ENCODE measurements around the gene RHOB. TPM values are rescaled to one million over a fixed set of nuclear protein-coding genes. Genes with fewer than 3 reads are reported as not detected.
"Not testable (repeated sequence)": the region's sequence is repeated elsewhere in the genome, so short reads cannot be mapped to it uniquely, and the experiment has no call there.

RHOB gene
- total RNA-seq, 1 experiment from 2014 or later = 92.2 TPM

DNA sequence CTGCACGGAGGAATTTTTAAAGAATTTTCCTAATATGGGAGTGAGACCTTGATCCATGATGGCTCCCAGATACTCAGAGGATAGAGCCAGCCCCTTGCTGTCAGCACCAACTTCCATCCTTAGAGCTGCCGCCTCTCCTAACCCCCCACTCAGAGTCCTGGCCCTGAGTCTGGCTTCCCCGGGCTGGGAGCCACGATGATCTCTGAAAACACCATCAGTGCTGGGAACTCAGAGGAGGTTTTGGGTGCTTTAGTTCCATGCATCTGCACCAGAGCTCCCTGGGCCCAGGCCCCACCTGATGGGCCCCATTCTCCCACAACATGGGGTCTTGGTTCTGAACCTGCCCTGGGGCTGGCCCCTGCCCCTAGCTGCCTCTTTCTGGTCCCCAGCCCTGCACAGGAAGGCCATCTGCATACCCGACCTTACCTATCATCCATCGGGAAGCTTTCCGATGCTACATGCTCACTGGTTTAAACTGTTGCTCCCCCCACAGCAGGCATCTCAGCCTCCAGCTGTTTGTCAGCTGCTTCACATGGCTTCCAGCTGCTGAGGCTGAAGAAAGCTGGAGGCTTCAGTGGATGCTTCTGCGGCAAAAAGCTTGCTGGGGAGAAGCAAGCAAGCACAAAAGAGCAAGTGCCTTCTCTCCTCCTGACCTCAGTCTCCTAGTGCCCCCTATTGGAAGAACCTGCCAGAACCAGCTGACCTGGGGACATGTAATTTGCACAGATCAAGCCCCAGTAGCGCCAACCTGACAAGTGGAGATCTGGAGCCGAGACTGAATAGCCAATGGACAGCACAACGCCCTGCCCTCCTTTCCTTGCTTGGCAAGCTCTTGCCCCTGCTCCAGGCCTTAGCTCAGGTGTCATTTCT, 24.2 kb upstream of the RHOB start:
- peak; percentile 71 for DNase-seq (ENCODE audit: low read depth)

DNA sequence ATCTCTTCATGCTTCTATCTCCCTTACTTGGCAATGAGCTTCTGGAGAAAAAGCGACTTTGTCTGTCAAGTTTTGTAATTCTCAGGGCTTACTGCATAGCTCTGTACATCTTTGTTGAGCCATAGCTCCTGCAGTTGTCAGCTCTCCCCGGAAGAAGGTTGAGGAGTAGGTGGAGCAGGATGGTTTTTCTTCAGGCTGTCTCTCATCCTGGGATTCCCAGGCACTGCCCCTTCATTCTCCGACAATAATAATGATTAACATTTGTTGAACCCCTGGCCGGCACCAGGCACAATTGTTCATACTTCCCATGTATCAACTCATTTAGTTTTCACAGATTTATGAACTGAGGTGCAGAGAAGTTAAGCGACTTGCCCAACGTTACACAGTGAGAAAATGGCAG, 23.5 kb upstream of the RHOB start:
- no peak for DNase-seq (ENCODE audit: low read depth)

DNA sequence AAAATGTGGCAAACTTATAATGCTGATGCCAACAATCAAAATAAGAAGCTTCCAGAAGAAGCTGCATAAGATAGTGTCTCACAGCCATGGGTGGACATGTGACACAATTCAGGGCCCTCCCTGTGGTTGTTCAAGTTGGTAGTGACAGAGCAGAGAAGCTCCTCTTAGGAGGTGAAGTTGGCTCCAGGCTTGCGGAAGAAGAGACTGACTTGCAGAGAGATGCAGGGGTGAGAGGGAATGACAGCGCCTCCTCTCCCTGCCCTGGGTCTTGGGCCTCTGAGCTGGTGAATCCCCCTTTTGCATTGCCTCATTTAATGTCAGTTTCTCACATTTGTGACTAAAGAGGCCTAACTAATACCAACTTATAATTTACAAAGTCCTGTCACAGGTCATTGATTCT, 23.0 kb upstream of the RHOB start:
- no peak for DNase-seq (ENCODE audit: low read depth)

DNA sequence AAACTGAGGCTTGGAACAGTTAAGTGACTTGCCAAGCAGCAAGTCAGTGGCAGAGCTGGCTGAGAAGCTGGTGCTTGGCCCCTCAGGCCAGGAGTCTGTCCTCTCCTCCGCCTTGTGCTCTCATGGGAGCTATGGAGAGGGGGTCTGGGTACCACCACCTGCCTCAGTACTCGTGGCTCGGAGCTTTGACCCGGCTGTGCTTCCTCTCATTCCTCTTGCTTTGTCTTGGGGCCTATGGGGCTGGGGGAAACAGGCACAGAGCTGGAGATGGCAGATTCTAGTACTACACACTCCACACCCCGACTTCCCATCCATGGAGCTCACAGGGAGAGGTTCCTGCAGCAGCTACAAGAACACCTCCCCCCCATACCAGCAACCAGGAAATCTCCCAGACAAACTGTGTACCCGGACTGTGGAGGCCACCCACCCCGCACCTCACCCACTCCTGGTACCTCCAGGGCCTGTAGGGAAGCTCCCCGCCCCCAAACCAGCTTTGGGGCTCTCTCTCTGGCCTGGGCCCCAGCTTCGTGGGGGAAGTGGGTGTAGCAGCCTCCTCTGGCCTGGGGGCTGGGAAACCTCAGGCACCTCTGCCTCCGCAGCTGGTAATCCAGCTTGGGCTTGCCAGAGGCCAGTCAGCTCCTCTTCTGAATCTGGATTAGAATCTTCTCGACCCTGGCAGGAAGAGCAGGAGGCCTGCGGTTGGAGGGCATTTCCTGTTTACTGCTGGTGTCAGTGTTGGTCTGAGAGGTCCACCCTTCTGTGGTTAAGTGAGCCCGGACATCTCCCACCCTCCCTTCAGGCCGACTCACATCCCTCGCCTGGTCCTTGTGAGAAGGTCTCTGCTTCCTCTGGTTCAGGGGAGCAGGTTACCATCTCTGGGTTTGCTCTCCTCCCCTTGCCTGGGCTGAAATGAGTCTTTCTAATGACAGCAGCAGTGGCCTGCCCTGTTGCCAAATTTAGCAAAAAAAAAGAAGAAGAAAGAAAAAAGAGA, 22.3 kb upstream of the RHOB start:
- DNase-seq (ENCODE audit: low read depth) = peak; percentile 96

DNA sequence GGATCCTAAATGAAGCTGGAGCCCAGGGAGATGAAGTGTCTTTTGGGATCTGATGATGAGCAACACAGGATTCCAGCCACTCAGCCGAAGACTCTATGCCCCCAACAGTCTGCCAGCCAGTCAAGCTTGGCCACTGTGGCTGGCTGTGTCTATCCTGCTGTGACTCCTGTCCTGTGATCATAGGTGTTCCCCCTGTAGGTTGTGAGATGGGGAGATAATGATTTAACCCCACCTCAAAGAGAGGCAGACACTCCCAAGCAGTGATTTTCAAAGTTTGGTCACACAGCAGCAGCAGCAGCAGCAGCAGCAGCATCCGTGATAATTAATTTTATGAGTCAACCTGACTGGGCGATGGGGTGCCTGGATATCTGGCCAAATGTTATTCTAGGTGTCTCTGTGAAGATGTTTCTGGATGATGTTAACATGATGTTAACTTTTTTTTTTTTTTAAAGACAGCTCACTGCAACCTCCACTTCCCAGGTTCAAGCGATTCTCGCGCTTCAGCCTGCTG, 21.4 kb upstream of the RHOB start:
- DNase-seq (ENCODE audit: low read depth) = peak; percentile 80

DNA sequence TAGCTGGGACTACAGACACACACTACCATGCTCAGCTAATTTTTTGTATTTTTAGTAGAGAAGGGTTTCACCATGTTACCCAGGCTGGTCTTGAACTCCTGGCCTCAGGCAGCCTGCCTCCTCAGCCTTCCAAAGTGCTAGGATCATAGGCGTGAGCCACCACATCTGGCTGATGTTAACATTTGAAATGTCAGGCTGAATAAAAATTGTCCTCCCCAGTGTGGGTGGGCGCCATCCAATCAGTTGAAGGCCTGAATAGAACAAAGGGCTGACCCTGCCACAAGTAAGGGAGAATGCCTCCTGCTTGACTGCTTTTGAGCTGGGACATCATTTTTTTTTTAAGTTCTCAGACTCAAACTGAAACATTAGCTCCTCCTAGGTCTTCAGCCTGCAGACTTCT, 21.0 kb upstream of the RHOB start:
- no peak for DNase-seq (ENCODE audit: low read depth)

DNA sequence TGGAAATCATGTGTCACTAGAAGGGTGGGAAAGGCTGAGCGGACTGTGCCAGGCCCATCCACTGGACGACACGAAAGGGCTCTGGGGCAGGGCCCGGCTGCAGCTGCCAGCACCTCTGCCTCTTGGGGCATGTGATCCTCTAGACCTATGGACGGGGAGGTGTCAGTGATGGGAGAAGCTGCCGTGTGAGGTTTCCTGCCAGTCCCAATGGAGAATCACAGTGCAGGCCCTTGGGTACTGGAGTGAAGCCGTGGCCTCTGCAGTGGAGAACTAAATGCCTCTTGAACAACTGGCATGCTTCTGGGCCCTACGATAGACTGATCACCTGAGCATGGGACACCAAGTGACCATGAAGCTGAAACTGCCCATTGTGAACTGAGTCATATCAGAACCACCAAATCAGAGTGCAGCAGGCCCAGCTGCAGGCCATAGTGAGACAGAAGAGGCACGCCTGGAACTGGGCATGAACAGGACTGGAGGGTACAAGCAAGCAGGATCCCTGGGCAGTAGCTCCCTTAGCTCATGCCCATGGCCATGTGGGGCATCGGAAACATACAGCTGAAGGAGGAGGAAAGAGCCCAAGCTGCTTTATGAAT, 18.8 kb upstream of the RHOB start:
- DNase-seq (ENCODE audit: low read depth) = no peak

DNA sequence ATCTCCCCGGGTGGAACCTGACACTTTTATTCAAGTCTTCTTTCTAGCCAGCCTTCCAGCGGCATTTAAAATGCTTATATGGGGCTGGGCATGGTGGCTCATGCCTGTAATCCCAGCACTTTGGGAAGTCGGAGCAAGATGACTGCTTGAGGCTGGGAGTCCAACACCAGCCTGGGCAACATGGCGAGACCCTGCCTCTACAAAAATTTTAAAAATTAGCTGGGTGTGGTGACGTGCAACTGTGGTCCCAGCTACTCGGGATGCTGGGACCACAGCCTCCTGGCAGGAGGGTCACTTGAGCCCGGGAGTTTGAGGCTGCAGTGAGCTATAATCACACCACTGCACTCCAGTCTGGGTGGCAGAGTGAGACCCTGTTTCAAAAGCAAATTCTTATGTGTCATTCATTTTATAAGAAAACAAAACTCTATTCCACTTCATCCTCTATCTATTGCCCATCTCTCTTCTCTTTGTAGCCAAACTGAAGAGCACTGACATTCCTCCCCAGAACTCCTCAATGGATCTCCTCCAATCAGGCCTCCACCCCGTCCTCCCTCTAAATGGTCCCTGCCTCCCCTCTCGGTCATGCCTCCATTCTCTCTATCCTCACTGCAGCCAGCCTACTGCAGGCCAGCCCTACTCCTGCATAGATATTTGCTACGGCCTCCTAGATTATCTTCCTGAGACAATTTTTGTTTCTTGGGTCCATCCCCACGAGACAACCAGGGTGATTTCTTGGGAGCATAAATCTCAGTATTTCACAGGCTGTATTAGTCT, 18.0 kb upstream of the RHOB start:
- no peak for DNase-seq (ENCODE audit: low read depth)

DNA sequence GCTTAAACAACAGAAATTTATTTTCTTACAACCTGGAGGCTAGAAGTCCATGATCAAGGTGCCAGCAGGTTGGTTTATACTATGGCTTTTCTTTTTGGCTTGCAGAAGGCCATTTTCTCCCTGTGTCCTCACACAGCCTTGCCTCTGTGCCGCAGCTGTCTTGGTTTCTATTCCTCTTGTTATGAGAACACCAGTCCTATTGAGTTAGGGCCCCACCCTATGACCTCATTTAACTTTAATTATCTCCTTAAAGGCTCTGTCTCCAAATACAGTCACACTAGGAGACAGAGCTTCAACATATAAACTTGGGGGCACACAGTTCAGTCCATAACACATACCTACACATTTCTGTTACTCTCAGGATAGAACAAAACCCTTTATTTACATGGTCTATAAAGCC, 17.3 kb upstream of the RHOB start:
- peak; percentile 70 for DNase-seq (ENCODE audit: low read depth)

DNA sequence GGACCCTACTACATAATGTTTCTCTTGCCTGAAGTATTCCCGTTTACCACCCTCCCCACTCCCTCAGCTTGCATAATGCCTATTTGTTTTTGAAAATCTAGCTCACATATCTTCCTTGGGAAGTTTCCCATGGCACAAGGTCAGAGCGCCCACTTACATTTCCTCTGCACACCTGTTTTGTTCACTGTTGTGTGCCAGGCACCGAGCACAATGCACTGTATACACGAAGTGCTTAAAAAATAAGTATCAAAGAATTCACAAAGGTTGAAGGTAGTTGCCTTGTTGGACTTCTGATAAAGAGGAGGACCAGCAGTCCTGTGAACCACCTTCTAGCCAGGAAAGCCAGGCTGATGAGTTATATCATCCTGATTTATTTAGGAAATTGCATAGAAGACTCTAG, 16.8 kb upstream of the RHOB start:
- no peak for DNase-seq (ENCODE audit: low read depth)

DNA sequence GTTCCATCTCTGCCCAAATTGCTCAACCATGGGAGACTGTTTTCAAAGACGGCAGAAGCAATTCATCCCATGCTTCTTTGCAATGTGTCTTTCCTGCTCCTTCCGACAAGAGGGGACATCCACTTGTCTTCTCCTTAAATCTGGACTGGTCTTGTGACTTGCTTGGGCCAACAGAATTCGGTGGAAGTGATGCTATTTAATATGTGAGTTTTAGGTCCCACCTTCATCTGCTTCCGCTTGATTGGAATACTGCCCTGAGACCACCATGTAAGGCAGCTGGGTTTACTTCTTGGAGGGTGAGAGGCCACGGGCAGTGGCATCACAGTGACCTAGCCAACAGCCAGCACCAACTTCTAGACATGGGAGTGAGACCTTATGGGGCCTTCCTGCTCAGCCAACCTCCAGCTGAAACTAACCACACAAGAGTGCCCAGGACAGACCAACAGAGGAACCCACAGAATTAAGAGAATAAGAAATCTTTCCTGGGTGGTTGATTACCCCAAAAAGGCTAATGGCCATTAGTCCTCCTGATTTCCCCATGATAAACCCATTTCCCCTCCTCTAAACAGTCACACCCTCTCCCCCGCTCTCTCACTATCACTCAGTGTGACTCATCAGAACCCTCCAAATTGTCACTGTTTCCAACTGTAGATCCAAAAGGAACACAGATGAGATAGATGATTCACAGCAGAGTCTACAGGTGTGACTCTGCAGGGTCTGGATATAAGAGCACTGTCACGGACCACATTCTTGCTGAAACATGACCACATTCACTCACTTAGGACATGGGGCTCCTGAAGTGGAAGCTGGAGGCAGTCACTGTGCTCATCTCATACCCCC, 16.2 kb upstream of the RHOB start:
- peak; percentile 74 for DNase-seq (ENCODE audit: low read depth)

DNA sequence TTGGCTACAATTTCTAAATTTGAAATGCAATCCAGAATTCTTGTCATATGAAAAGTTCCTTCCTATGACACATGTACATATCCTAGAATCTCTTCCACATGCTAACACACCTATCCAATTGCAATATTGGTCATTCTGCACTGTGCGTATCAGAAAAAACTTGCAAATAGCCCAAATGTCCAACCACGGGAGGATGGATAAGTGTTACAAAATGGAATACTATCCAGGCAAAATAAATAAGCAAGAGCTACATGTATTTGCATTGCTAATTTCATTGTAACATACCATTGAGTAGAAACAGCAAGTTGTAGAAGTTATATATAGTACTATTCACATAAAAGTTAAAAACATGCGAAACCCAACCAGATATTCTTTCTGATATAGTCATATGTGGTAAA, 15.6 kb upstream of the RHOB start:
- no peak for DNase-seq (ENCODE audit: low read depth)

DNA sequence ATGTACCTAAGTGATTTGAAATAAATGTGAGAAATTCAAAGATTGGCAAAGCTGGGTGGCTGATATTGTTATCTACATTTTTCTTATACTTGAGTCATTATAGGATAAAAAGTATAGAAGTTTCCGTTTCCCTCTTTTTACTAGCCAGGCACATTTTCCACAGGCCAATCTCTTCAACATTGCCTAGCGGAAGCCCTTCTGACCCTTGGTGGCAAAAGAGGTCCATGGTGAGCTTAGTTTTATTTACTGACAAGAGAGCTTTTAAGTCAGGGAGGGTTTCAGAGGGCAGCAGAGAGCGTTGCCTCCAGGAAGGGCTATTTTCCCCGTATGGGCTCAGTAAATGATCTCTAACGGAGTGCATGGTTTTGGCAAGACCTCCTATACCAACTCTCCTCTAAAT, 15.1 kb upstream of the RHOB start:
- no peak for DNase-seq (ENCODE audit: low read depth)

DNA sequence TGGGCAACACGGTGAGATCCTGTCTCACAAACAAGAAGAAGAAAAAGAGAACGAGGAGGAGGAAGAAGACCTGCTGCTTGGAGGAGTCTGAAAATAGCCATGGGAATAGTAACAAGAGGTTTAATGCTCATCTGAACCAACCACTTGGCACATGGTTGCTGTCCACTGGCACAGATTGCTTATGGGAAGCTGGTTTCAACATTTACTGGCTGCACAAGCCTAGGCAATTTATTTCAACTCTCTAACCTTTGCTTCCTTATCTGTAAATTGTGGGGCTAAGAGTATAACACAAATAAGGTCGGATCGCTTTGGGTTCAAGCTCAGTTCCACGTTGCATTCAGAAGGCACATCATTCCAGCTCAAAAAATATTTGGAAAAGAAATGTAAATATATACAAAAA, 14.2 kb upstream of the RHOB start:
- DNase-seq (ENCODE audit: low read depth) = no peak

DNA sequence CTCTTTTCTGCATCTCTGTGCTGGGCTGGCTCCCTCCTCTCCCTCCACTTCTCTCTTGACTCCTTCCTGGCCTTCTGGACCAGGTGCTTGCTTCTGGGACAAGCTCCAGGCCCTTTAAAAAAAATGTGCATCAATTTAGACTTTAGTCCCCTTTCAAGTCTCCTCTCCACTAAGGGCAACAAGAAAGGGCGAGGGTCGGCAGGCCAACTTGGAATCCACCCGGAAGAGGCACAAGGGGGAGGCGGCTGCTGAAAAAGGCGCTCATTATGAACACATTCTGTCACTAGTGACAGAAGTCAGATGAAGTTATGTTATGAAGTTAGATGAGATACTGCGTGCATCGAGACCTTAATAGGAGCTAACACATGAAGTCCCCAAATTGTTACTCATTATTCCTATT, 13.6 kb upstream of the RHOB start:
- DNase-seq (ENCODE audit: low read depth) = no peak

DNA sequence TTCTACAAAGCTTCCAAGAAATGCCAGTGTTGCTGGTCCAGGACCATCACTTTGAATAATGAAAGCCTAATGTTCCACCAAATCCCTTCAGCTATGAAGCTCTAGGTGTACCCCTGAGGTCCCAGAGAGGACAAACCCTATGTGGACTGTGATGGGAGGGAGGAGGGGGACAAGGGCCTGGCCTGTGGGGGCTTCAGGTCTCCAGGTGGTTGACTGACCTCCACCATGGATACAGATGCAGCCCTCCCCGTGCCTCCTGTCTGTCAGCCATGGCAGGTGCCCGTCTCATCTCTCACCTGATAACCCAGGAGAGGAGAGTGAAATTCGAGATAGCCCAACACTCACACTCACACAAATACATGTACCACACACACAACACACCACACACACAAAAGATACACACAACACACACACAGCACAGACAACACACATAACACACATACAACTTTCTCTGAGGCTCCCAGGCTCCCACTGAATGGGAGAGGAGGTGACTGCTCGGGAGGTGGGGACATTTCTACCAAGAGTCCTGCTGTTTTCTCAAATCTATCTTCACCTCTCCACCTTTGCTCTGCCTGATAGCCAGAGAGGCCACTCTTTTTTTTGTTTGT, 12.8 kb upstream of the RHOB start:
- DNase-seq (ENCODE audit: low read depth) = no peak

DNA sequence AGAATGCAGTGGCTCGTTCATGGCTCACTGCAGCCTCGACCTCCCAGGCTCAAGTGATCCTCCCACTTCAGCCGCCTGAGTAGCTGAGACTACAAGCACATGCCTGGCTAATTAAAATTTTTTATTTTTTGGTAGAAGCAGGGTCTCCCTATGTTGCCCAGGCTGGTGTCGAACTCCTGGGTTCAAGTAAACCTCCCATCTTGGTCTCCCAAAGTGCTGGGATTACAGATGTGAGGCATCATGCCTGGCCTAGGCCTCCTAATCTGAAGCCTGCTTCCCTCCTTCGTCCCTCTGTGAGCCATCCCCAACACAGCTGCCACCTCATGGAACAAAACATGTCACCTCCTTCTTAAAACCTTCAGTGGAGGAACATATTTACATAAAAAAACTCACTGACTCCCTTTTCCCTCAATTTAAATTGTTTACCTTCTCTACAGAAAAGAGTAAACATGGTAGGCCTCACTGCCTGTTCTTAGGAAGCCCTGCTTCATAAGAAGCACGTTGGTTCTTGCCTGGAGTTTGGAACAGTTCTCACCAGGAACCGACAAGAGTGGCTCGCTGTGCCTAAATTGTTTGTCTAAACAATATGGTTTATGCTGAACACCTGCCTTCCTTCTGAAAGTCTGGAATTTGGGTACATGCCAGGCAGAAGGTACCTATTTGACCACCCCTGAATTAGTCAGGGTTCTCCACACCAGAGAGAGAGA, 12.1 kb upstream of the RHOB start:
- no peak for DNase-seq (ENCODE audit: low read depth)

DNA sequence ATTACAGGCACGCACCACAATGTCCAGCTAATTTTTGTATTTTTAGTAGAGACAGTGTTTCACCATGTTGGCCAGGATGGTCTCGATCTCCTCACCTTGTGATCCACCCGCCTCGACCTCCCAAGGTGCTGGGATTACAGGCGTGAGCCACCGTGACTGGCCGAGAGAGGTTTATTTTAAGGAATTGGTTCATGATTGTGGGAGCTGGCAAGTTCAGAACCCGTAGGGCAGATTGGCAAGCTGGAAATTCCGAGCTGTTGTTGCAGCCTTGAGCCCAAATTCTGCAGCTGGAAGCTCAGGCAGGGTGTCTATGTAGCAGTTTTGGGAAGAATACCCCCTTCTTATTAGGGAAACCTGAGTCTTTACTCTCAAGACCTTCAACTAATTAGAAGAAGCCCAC, 11.4 kb upstream of the RHOB start:
- not testable (repeated sequence) for DNase-seq (ENCODE audit: low read depth)

Data from LHCN-M2 (cell line).